NK-92 (cell line): ENCODE measurements around the gene TMEM175.

Source experiments
- DNase-seq: peaks from one replicate; lab custom pipeline; 2025; ENCODE audit not compliant: unreplicated experiment; lab: John Stamatoyannopoulos, UW

Gene TMEM175

DNA sequence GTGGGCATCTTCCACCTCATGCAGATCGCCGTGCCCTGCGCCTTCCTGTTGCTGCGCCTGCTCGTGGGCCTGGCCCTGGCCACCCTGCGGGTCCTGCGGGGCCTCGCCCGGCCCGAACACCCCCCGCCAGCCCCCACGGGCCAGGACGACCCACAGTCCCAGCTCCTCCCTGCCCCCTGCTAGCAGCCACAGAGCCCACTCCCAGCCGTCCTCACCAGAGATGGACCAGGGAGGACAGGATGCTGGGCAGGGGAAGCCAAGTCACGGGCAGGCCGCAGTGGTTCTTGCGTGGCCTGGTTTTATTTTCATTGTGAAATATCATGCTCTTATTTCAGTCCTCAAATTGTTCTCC lies 26.0 kb downstream of the TMEM175 start:
- DNase-seq, result no peak

DNA sequence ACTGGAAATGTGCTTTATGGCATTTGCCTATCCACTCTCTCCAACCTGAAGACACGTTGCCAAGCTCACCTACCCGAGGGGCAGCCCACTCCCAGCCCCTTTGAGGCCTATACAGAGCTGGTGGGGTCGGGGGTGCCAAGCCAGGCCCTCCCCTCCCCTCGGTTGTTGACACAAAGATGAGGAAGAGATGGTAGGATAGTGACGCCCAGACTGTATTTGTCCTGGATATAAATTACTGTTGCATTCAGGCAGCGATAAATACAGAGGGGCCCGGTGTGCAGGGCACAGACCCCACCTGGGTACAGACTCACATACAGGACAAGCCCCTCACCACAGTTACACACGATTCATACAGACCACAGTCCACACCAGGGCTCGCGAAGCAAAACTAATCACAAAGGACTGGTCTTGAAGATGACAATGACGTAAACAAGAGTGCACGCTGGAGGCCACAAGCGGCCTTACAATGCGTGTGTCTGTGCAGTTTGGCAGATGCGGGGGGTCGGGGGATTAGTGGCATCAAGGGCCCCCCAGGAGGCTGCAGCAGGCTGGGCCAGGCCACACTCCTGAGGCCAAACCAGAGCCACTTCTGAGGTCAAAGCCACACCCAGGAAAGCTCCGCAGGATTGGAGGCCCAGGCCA lies 26.6 kb downstream of the TMEM175 start:
- DNase-seq, result no peak

DNA sequence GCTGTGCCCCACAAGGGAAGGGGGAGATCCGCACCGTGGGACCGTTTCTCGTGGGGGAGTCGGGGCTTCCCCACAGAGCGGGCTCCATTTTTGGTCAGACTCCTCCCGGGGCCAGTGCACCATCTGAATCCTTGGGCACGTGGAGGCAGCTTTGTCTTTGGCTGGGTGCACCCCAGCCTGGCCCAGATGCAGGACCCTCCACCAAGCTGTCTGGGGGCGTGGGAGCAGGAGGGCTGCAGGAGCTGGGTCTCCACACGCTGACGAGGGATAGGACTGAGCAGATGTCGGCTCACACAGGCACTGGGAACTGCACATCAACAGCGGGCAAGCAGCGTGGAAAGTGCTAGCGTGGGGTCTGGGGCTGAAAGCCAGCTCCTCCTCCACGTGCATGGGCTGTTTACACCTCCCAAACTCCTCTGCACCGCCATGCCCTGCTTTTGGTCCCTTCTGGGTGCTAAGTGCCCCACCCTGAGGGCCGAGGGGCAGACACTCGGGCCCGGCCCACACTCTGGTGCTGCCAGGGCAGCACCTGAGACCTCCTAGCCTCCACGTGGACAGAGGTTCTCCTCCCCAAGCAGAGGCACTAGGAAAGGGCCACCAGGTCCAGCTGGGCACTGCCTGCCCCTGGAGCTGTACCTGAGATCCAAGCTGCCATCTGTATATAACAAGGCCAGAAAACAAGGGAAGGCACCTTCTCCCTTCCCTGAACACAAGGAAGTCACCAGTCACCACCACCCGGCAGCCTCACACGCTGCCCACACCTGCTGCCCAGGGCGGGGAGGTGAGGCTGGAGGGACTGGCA lies 27.3 kb downstream of the TMEM175 start:
- DNase-seq, result no peak

DNA sequence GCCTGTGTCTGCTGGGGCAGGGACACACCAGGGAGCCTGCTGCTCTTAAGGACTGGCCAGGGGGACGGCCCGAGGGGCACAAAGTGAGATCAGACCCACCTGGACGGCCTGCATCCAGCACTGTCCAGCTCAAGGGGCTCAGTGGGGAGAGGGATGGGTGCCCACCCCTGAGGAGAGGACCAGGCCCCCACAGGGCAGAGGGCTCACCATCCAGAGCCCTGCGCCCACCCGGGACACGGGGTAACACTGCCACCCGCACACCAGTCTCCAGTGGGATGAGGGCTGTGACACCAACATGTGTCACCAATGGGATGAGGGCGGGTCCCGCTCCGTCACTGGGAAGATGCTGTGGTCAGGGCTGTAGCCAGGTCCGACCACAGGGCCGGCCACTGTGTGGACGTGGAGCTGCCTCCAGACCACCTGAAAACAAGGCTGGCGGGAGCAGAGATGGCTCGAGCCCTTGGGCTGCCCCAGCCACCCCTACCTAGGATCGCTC lies 27.9 kb downstream of the TMEM175 start:
- DNase-seq, result no peak

DNA sequence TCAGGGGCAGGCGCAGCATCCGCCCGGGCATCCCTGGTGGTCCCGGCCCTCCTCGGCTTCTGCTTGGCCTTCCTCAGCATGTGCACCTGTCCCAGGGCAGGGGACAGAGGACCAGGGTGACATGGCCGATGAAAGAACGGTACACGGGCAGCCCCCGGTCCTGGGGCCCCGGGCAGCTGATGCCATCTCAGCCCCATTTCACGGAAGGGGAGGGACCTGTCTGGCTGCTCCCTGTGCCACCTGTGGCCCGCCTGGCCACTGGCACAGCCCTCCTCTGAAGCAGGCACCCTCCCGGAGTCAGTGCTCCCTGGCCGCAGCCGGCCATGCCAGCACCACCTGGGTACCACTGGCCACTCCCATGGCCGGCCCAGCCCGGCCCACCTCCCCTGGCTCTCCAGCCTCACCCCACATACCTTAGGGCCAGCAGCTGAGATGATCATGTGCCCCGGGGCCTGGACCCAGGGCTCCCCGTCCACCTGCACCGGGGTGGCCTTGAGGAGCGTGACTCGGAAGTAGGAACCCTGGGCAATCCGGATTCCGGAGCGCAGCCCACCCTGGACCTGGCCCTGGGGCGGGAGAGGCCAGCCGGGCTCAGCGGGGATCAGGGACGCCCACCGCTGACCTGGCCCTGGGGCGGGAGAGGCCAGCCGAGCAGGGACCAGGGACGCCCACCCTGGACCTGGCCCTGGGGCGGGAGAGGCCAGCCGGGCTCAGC lies 28.5 kb downstream of the TMEM175 start:
- DNase-seq, result no peak

DNA sequence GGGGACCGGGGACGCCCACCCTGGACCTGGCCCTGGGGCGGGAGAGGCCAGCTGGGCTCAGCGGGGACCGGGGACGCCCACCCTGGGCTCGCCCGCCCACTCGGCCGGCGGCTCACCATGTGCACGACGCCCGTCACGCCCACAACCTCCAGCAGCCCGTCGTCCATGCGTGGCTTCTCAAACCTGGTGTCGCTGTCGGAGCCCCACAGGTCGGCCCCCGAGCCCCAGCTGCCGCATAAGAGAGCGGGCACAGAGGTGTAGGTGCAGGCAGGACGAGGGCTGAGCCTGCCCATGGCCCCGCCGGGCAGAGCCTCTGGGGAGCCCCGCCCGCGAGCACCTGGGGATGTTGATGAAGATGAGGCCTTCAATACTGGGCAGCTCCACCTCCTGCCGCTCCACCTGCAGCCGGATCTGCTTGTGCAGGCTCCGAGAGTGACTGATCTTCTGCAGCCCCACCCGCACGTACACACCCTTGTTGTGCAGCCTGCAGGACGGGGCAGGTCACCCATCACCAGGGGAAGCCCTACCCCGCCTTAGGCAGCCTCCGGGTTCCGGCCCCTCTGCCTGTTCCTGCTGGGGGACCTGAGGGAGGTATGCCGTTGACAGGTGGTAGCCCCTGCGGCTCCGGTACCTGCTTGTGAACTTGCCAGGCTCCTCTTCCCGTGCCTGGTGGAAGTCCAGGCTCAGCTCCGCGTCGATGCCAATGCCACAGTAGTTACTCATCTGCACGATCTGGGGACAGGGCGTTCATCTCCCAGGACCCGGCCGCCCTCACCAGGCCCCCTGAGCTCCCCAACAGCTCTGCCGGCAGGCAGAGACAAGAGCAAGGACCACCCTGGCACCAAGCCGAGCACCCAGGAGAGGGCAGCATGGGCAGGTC lies 29.3 kb downstream of the TMEM175 start:
- no peak for DNase-seq

DNA sequence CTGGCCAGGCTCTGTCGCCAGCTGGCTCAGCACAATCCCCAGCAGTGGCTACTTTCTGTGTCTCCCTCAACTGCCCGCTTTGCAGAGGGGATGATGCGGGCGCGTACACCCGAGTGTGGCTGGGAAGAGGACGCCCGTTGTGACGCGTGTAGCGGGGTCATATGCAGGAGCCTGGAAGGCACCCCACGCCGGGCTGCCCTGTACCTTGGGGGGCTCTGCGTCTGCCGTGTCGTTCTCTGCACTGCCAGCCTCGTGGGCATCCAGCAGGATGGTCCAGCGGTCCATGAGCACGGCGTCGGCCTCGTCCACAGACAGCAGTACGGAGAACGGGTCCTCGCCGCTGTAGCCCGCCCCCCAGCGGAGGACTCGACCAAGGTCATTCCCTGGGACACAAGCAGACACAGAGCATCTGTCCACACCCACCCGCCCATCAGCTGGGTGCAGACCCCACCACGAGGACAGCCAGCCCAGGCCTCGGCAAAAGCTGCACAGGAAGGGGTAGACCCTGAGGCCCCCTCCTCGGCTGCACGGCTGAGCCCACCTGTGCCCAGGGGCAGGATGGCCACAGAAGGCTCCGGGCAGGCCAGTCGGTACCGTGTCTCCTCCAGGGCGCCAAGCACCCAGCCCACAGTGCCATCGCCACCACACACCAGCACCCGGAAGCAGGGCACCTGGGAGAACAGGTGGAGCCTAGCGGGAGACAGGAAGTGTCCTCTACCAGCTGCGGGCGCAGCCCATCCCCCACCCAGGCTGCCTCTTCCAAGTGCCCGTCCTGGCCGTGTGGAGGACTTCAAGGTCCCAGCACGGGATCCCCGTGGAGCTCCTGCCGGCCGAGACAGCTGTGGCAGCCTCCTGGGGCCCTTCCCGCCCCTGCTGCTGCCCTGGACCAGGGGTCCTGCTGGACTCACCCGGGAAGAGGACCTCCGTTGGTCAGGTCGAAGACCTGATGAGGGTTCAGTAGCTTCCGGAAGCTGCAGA lies 30.3 kb downstream of the TMEM175 start:
- DNase-seq, result no peak

DNA sequence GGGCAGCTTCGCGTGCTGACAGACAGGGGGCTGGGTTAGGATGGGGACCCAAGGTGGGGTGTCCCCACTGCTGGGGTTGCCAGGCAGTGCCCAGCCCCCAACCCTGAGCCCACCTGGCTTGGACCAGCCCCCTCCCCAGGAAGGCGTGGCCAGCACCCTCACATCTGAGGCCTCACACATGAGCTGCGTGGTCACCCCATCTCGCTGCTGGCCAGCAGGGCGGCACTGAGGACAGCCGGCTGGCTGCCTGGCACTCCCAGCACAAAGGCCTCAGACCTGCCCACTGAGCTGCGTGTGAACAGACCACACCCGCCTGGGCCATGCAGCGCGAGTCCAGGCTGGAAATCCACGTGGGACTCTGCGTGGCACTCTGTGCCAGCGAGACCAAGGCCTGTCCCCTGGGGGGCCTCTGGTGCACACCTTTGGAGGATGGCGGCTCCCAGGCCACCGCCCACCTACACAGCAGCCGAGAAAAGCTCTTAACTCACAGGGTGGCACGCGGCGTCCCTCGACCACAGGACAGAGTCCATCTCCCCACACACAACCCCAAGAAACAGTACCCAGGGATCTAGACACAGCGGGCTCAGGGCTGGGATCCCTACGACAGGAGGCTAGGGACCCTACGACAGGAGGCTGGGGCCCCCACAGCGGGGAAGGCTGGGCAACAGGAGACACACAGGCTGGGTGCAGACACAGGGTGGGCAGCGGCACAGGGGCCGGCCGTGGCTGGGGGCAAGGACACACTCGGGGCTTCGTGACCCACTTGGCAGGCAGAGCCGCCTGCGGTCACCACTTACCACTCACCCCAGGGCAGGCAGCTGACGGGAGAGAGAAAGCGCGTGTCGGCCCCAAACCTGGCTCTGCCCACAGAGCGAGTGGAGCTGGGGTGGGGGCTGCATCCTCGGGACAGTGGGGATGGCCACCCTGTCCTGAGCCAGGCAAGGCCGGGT lies 31.3 kb downstream of the TMEM175 start:
- no peak for DNase-seq

DNA sequence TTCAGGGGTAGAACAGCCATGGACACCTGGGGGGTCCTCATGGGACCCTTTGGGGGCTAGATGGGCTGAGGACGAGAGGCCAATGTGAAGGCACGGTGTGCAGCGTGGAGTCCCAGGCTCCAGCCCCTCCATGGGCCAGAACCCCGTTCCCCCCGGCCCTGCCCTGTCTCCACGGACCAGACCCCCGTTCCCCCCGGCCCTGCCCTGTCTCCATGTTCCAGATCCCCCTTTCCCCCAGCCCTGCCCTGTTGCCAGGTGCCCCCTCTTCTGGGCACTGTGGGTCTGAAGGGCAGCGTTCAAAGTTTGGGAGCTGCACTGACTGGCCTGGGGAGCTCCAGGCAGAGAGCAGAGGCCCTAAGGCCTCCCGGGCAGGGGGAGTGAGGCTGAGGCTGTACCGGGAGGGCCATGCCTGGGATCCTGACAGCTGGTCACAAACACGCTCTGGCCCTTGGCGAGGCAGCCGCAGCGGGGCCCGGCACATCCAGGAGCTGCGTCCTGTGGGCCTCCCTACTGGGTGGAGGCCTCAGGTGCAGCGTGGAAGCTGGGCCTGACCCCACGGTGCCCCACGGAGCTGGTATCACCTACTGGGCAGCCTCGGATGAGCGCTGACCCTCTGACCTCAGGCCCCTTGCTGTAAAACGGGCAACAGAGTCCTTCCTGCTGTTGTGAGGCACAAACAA lies 32.2 kb downstream of the TMEM175 start:
- DNase-seq, result no peak

DNA sequence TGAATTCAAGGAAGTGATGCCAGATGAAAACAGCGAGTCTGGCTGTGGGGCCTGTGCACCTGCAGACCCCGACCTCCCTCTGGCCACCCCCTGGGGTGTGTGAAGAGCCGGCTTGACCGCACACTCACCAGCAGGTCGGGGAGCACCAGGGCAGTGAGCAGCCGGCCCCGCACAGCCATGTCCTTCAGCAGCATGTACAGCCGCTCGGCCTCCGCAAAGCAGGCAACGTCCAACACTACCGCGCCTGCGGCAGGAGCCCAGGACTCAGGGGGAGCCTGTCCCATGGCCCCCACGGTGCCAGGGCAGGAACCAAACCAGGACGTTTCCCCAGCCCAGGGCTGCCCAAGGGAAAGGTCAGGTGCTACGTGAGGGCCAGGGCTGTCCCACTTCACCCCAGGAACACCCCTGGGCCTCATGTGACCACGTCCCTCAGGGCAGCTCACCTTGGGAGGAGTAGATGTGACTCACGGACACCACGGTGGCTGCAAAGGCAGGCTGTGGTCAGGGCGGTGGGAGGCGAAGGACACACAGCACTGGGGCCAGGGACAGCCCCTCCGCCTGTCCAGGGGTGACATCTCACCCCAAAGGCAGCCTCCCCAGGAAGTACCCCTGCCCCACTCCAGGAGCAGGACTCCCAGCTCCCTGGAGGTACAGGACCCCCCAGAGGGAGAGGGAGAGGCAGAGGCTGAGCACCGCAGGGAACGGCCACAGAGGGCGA lies 32.9 kb downstream of the TMEM175 start:
- no peak for DNase-seq

DNA sequence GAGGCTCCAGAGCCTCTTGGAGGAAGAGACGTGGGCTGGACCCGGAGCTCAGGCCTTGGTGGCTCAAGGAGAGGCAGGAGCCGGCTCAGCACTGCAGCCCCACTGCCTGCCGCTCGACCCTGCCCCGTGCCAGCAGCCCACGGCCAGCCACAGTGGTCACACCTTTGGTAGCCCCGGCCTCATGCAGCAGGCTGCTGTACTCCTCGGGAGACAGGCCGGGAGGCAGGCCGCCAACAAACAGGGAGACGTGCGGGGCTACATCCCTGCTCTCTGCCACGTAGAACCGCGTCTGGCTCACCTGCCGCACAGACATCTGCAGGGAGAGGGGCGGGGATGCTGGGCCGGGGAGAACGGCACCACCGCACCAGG lies 33.5 kb downstream of the TMEM175 start:
- no peak for DNase-seq

DNA sequence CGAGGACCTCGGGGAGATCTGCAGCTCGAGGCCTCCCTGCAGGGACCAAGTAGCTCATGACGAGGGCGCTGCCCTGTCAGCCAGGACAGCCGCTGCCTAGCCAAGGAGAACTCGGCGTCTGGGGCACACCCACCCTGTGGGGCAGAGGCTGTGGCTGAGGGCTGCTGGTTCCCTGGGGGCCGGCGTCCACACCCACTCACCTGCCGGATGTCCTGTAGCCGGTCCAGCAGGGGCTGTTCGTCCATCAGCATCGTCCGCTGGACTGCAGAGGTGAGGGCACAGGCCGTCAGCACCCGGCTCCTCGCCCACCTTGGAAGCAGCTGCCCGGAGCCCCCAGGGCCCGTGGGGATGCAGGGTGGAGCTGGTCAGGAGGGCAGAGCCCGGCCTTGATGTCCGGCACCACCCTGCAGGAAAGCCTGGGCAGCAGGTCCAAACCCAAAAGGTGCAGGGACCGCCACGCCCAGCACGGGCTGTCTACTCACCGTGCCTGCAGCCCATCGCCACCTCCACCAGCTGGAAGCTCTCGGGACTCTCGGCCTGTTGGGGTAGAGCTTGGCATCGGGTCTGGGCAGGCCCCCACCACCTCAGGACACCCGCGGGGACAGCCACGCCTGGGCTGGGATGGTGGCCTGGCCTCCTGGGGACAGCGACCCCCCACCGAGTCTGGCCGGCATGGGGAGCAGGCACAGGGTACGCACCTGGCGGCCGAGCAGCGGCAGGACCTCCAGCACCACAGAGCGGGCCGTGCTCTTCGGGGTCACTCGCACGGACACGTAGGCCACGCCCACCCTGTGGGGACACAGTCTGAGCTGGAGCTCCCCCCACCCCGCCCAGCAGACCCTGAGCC lies 34.2 kb downstream of the TMEM175 start:
- DNase-seq, result no peak

DNA sequence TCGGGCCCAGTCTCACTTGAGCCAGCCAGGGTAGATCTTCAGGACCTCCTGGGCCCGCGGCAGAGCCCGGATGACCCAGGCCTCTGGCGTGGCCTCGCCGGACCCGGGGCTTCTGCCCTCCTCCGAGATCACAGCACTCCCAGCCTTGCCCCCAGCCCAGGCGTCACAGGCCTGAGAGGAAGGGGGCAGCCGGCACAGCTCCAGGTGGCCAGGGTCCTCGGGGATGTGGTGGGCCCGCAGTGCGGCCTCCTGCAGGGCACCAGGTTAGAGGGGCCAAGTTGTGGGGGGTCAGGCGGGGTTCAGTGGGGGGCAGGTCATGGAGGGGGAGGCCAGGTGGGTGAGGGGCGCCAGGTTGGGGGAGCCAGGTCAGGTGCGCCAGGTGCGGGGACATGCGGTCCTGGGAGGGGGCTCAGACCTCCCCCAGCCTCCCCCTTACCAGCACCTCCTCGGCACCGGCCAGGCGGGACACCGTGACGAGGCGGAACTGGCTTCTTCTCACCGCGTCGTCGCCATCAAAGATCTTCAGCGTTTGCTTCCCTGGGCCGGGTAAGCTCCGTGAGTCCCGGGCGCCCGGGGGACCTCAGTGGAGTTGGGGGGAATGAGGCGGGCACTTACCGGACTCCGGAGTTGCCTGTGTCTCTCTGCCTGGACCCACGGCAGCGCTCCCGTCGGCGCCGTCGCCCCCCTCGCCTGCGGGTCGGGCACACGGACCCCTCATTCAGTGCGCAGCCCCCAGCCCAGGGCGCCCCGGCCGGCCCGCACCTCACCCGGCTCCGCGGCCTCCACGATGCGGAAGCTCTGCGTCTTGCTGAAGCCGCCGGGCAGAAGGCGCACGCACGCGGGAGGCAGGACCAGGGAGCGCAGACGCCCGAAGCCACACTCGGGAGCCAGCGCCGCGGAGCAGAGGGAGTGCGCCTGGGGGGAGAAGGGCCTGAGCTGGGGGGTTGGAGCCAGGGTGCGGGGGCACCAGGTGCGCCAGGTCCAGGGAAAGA lies 35.1 kb downstream of the TMEM175 start:
- no peak for DNase-seq

DNA sequence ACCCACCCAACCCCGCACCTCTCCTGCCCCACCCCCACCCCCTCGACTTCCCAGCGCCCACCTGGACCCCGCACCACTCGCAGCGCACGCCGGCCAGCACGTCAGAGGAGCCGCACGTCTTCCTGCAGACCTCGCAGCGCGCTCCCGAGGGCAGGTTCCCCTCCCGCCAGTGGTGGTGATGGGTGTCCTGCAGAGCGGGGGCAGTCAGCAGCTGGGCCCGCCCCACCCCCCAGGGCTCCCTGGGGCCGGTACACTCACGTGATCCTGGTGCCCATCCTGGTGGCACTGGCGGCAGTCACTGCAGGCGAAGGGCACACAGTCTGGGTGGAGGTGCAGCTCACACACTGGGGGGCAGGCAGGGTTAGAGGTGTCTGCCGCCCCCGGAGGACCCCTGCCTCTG lies 36.0 kb downstream of the TMEM175 start:
- DNase-seq, result no peak

DNA sequence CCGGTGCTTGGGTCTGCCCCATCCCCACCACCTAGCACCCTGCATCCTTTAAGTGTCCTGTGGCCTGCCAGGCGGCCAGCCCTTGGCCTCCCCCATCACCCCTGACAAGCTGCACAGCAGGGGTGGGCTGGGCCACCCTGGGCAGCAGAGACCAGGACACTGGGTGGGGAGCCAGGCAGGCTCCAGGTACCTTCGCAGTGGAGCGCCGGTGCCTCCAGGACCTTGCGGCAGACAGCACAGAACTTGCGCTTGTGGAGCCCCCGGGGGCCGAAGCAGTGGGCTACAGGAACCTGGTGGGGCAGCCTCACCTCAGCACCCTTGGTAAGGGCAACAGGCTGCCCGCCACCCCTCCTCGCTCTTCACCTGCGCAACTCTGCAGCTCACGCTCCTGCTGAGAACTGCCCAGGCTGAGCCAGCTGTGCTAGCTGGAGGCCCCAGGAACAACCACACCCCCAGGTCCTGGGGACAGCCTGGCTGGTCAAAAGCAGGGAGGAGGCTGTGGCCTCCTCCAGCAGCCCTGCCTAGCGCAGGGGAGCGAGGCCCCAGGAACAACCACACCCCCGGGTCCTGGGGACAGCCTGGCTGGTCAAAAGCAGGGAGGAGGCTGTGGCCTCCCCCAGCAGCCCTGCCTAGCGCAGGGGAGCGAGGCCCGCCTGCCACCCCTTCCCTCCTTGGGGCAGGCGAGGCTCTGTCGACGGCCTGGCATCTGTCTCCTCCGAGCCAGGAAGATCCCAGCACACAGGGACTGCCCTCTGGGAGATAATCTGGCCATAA lies 36.5 kb downstream of the TMEM175 start:
- DNase-seq, result no peak
